ENCODE data around the gene RASGRP1. TPM values are rescaled to one million over a fixed set of nuclear protein-coding genes. Genes with fewer than 3 reads are reported as not detected.

Gene RASGRP1
- total and polyA plus RNA-seq, 10 of the 15 experiments (the other 5 are each of a cell fraction or from before 2014, with no cell fraction given) = 5.6 to 234 (median 20.9) TPM

GRCh38 chr15:38534691-38535090 is 29.9 kb downstream of the RASGRP1 start:
- Histone ChIP-seq H3K27ac (ENCODE audit: control insufficient read depth, insufficient read depth) (no peak overlapping the region), H2AFZ (ENCODE audit: control insufficient read depth, low read depth, low read length) (no peak overlapping the region), H3K36me3 (ENCODE audit: control insufficient read depth in 2 of 2, insufficient read depth in 2 of 2, low read length in 1 of 2) (peaks cover 3 to 8% of the 10 kb centered on the region in 2 experiments; a peak in 3 of 4 replicates), H4K20me1 (ENCODE audit: control insufficient read depth, insufficient read depth) (no peaks in the 10 kb centered on the region; the same call in 1 of the 2 replicates), H3K9ac (ENCODE audit: control insufficient read depth, insufficient read depth, low read length) (no peak overlapping the region), H3K4me3 (no peak overlapping the region), H3K9me3 (replicated peaks; ENCODE audit: control insufficient read depth, insufficient read depth, low read length) (no peaks in the 10 kb centered on the region), H3K4me1 (ENCODE audit: control insufficient read depth, insufficient read depth, low read length) (no peaks in the 10 kb centered on the region), H3K79me2 (ENCODE audit: control insufficient read depth, insufficient read depth, low read length) (no peaks in the 10 kb centered on the region), H3K4me2 (ENCODE audit: control insufficient read depth, insufficient read depth) (no peak overlapping the region), H3K27me3 (replicated peaks in 1 of 2; ENCODE audit: control insufficient read depth in 2 of 2, insufficient read depth in 2 of 2, low read length in 1 of 2) (no peaks in the 10 kb centered on the region)
- intact Hi-C loops (cut with micrococcal nuclease; ENCODE audit: unreplicated experiment) (no loop called here), in situ Hi-C loops (cut with MboI) (no loop called here)
- FAIRE-seq = no peak
- no peak for ATAC-seq
- WGBS (ENCODE audit: insufficient coverage, insufficient replicate concordance, low lambda C conversion rate, missing lambda C conversion rate) = 85% methylated on average over 3 of the region's 3 CpGs
- TF ChIP-seq CHD4 (IDR thresholded peaks at IDR 0.05) (no peak), RCOR1 (conservative IDR thresholded peaks at IDR 0.05; ENCODE audit: low read depth, low read length) (no peak), ZBTB40 (IDR thresholded peaks at IDR 0.05; ENCODE audit: borderline replicate concordance) (no peak), SUPT20H (IDR thresholded peaks at IDR 0.05; ENCODE audit: borderline replicate concordance, control insufficient read depth, low read depth, low read length) (no peak), MYB (IDR thresholded peaks at IDR 0.05; ENCODE audit: borderline replicate concordance, low read depth, low read length) (no peak), CEBPB (IDR thresholded peaks at IDR 0.05; ENCODE audit: borderline replicate concordance in 1 of 2, low read depth in 2 of 2, low read length in 2 of 2) (no peak), RELB (IDR thresholded peaks at IDR 0.05; ENCODE audit: low read depth) (no peak)
- RAD21 ChIA-PET (ENCODE audit: unreplicated experiment) = interaction anchor here (0.7 to 1.5 kb wide), 4 partner anchors 23 to 165 kb away, joined by 3 to 4 read pairs (median 4); no protein-coding TSS in a partner anchor
- CTCF ChIA-PET = interaction anchor here (0.7 to 3.3 kb wide), 7 partner anchors 12 to 165 kb away, joined by 3 to 14 read pairs (median 4); no protein-coding TSS in a partner anchor
- SMC1A ChIA-PET (ENCODE audit: uncharacterized antibody, unreplicated experiment) = interaction anchor here (0.8 to 5.7 kb wide), 16 partner anchors 10 to 167 kb away, joined by 3 to 28 read pairs (median 4); partner anchors contain the start of gene RASGRP1
- no peak for DNase-seq (ENCODE audit: low read depth, low spot score)
- BruUV-seq (replicated peaks) = no TSS peak
- POLR2A ChIA-PET = interaction anchor here (0.8 to 1.4 kb wide), 5 partner anchors 11 to 165 kb away, joined by 3 read pairs; no protein-coding TSS in a partner anchor

All from GM12878 (cell line).